NCI-H1930 (cell line): Measurements from ENCODE around the gene AGAP5.
"Not testable (repeated sequence)": the region's sequence is repeated elsewhere in the genome, so short reads cannot be mapped to it uniquely, and the experiment has no call there.

Source experiments
- DNase-seq, 2 experiments: peaks; one replicate each; lab custom pipeline; 2025; lab: John Stamatoyannopoulos, UW

The AGAP5 gene

GRCh38 chr10:73714483-73714882 is 16.6 kb upstream of the AGAP5 start:
- DNase-seq = not testable (repeated sequence)

GRCh38 chr10:73713912-73714311 is 16.0 kb upstream of the AGAP5 start:
- DNase-seq = not testable (repeated sequence)

- not testable (repeated sequence) for DNase-seq
Observed at GRCh38 chr10:73711683-73712082, 13.8 kb upstream of the AGAP5 start.

- DNase-seq = not testable (repeated sequence)
Observed at GRCh38 chr10:73708122-73708521, 10.2 kb upstream of the AGAP5 start.

GRCh38 chr10:73707628-73708027 is 9.7 kb upstream of the AGAP5 start:
- not testable (repeated sequence) for DNase-seq

GRCh38 chr10:73706488-73706887 is 8.6 kb upstream of the AGAP5 start:
- not testable (repeated sequence) for DNase-seq

- DNase-seq = not testable (repeated sequence)
Observed at GRCh38 chr10:73705506-73706072, 7.7 kb upstream of the AGAP5 start.

GRCh38 chr10:73703924-73704323 is 6.0 kb upstream of the AGAP5 start:
- DNase-seq = not testable (repeated sequence)

- not testable (repeated sequence) for DNase-seq
Observed at GRCh38 chr10:73698819-73699218, 910 bp upstream of the AGAP5 start.

GRCh38 chr10:73695302-73695701 is 2.6 kb downstream of the AGAP5 start:
- not testable (repeated sequence) for DNase-seq

- not testable (repeated sequence) for DNase-seq
Observed at GRCh38 chr10:73690755-73691154, 7.2 kb downstream of the AGAP5 start.

- not testable (repeated sequence) for DNase-seq
Observed at GRCh38 chr10:73689596-73689995, 8.3 kb downstream of the AGAP5 start.

GRCh38 chr10:73687641-73688040 is 10.3 kb downstream of the AGAP5 start:
- DNase-seq = not testable (repeated sequence)

GRCh38 chr10:73674546-73674945 is 23.4 kb downstream of the AGAP5 start:
- not testable (repeated sequence) for DNase-seq

- DNase-seq = not testable (repeated sequence)
Observed at GRCh38 chr10:73668378-73668777, 29.5 kb downstream of the AGAP5 start.

- DNase-seq = not testable (repeated sequence)
Observed at GRCh38 chr10:73666153-73666809, 31.6 kb downstream of the AGAP5 start.

- DNase-seq = not testable (repeated sequence)
Observed at GRCh38 chr10:73665581-73665980, 32.3 kb downstream of the AGAP5 start.

GRCh38 chr10:73664156-73665040 is 33.5 kb downstream of the AGAP5 start:
- DNase-seq = not testable (repeated sequence)

GRCh38 chr10:73663621-73664020 is 34.3 kb downstream of the AGAP5 start:
- DNase-seq = not testable (repeated sequence)

GRCh38 chr10:73662705-73663104 is 35.2 kb downstream of the AGAP5 start:
- not testable (repeated sequence) for DNase-seq

GRCh38 chr10:73655990-73656298 is 42.0 kb downstream of the AGAP5 start, which contains the start of gene SYNPO2L:
TSS of gene SYNPO2L (minus strand) at chr10:73656029. CDS start at chr10:73655922, 107 bp downstream.
- no peak for DNase-seq

- no peak for DNase-seq
Observed at GRCh38 chr10:73655257-73655989, 42.5 kb downstream of the AGAP5 start.
